Natural killer cell treated with Interleukin-12 subunit alpha and Interleukin-12 subunit beta and Interleukin-15 and Interleukin-18, amount 100 ng/mL, for 72 hours (primary cell): Measurements from ENCODE around the gene CNIH3. TPM values are rescaled to one million over a fixed set of nuclear protein-coding genes. Genes with fewer than 3 reads are reported as not detected.

Source experiments
- ATAC-seq, 2 donors: fragments of 150-1000 bp; cut with Tn5 transposase in 1 of 2; sonication (Bioruptor Pico), chemical (Tn5 transposase) in 1 of 2; 2 replicates each; pipeline ENCODE4 v1.10.0; 2021
- DNase-seq: peaks from one replicate; pipeline ENCODE4 v3.0.0; 2022; ENCODE audit warnings: low spot score
- H3K27ac Mint-ChIP-seq, 2 donors: 1 replicate in 1 of 2; 2 replicates in 1 of 2; pipeline ENCODE4 v1.8.0; 2022; ENCODE audit warnings: mixed read lengths in 2 of 2, mild to moderate bottlenecking in 1 of 2, moderate library complexity in 1 of 2
- H3K27me3 Mint-ChIP-seq, 2 donors: 1 replicate in 1 of 2; 2 replicates in 1 of 2; pipeline ENCODE4 v1.8.0; 2022; ENCODE audit warnings: mixed read lengths in 2 of 2
- H3K36me3 Mint-ChIP-seq: one replicate; pipeline ENCODE4 v1.8.0; 2022; ENCODE audit warnings: mixed read lengths
- H3K4me1 Mint-ChIP-seq, 2 donors: 1 replicate in 1 of 2; 2 replicates in 1 of 2; pipeline ENCODE4 v1.8.0; 2022; ENCODE audit warnings: low read depth in 2 of 2, mixed read lengths in 2 of 2, mild to moderate bottlenecking in 1 of 2
- H3K4me3 Mint-ChIP-seq: one replicate; pipeline ENCODE4 v1.8.0; 2022; ENCODE audit warnings: mixed read lengths
- H3K9me3 Mint-ChIP-seq: 2 replicates; pipeline ENCODE4 v1.8.0; 2022; ENCODE audit warnings: mixed read lengths
- total RNA-seq, 2 donors: library from RNA; stranded (reverse); gene quantifications; one replicate each; pipeline ENCODE4 v1.2.3, GENCODE V29; 2022

The CNIH3 gene
- total RNA-seq, 2 donors from 2014 or later = 1.5 TPM

- no peaks in the 10 kb centered on the region for H3K4me1 Mint-ChIP-seq
- DNase-seq (no peak), ATAC-seq (no peak)
- H3K4me3 Mint-ChIP-seq = no peak overlapping the region
- no peak overlapping the region for H3K27ac Mint-ChIP-seq
- H3K36me3 Mint-ChIP-seq = peaks cover 11% of the 10 kb centered on the region
- peaks cover 9 to 25% of the 10 kb centered on the region in 2 donors for H3K27me3 Mint-ChIP-seq
- H3K9me3 Mint-ChIP-seq = peaks cover 5% of the 10 kb centered on the region
These were observed 145.9 kb downstream of the CNIH3 start for GRCh38 chr1:224762046-224762445.

GRCh38 chr1:224762701-224763100 lies 146.6 kb downstream of the CNIH3 start:
- Mint-ChIP-seq H3K4me1 (no peaks in the 10 kb centered on the region), H3K27ac (no peak overlapping the region), H3K27me3 (peaks cover 10 to 25% of the 10 kb centered on the region in 2 donors), H3K9me3 (peaks cover 5% of the 10 kb centered on the region), H3K36me3 (peaks cover 11% of the 10 kb centered on the region), H3K4me3 (no peak overlapping the region)
- DNase-seq (no peak), ATAC-seq (no peak)

GRCh38 chr1:224763126-224763775 lies 147.1 kb downstream of the CNIH3 start:
- peaks cover 11% of the 10 kb centered on the region for H3K36me3 Mint-ChIP-seq

GRCh38 chr1:224766266-224766665 lies 150.1 kb downstream of the CNIH3 start:
- no peaks in the 10 kb centered on the region for H3K4me1 Mint-ChIP-seq
- no peak overlapping the region for H3K27ac Mint-ChIP-seq
- ATAC-seq (no peak), DNase-seq (no peak)
- no peaks in the 10 kb centered on the region for H3K36me3 Mint-ChIP-seq
- H3K27me3 Mint-ChIP-seq = peaks cover 11 to 28% of the 10 kb centered on the region in 2 donors
- H3K4me3 Mint-ChIP-seq = no peak overlapping the region
- no peaks in the 10 kb centered on the region for H3K9me3 Mint-ChIP-seq

More at GRCh38 chr1:224763126-224763775, 147.1 kb downstream of the CNIH3 start:
- ATAC-seq (no peak), DNase-seq (no peak)
- Mint-ChIP-seq H3K4me1 (no peaks in the 10 kb centered on the region), H3K27me3 (peaks cover 11 to 25% of the 10 kb centered on the region in 2 donors), H3K27ac (no peak overlapping the region), H3K9me3 (peaks cover 5% of the 10 kb centered on the region), H3K4me3 (no peak overlapping the region)

GRCh38 chr1:224767031-224767430 lies 150.9 kb downstream of the CNIH3 start:
- no peak overlapping the region for H3K4me3 Mint-ChIP-seq
- DNase-seq = no peak

GRCh38 chr1:224767676-224768075 lies 151.6 kb downstream of the CNIH3 start:
- no peaks in the 10 kb centered on the region for H3K36me3 Mint-ChIP-seq
- H3K9me3 Mint-ChIP-seq = no peaks in the 10 kb centered on the region
- peaks cover 13 to 35% of the 10 kb centered on the region in 2 donors for H3K27me3 Mint-ChIP-seq
- H3K27ac Mint-ChIP-seq = no peak overlapping the region
- no peak for DNase-seq
- no peak for ATAC-seq
- H3K4me1 Mint-ChIP-seq = no peaks in the 10 kb centered on the region
- H3K4me3 Mint-ChIP-seq = no peak overlapping the region

More at GRCh38 chr1:224767031-224767430, 150.9 kb downstream of the CNIH3 start:
- no peak for ATAC-seq
- H3K9me3 Mint-ChIP-seq = no peaks in the 10 kb centered on the region
- H3K27ac Mint-ChIP-seq = no peak overlapping the region
- H3K27me3 Mint-ChIP-seq = peaks cover 13 to 28% of the 10 kb centered on the region in 2 donors
- no peaks in the 10 kb centered on the region for H3K4me1 Mint-ChIP-seq
- H3K36me3 Mint-ChIP-seq = no peaks in the 10 kb centered on the region

- ATAC-seq = no peak
- DNase-seq = no peak
- Mint-ChIP-seq H3K4me1 (no peaks in the 10 kb centered on the region), H3K36me3 (no peaks in the 10 kb centered on the region), H3K9me3 (no peaks in the 10 kb centered on the region), H3K27ac (no peak overlapping the region), H3K4me3 (no peak overlapping the region), H3K27me3 (peaks cover 16 to 45% of the 10 kb centered on the region in 2 donors)
These were observed 152.9 kb downstream of the CNIH3 start for GRCh38 chr1:224768971-224769370.

GRCh38 chr1:224769452-224770335 lies 153.6 kb downstream of the CNIH3 start:
- DNase-seq (no peak), ATAC-seq (no peak)
- no peaks in the 10 kb centered on the region for H3K9me3 Mint-ChIP-seq
- peaks cover 20 to 52% of the 10 kb centered on the region in 2 donors for H3K27me3 Mint-ChIP-seq
- no peaks in the 10 kb centered on the region for H3K4me1 Mint-ChIP-seq
- no peak overlapping the region for H3K27ac Mint-ChIP-seq
- H3K36me3 Mint-ChIP-seq = no peaks in the 10 kb centered on the region
- H3K4me3 Mint-ChIP-seq = no peak overlapping the region

GRCh38 chr1:224770336-224770693 lies 154.2 kb downstream of the CNIH3 start:
- Mint-ChIP-seq H3K4me3 (no peak overlapping the region), H3K9me3 (no peaks in the 10 kb centered on the region), H3K4me1 (no peaks in the 10 kb centered on the region), H3K36me3 (no peaks in the 10 kb centered on the region), H3K27me3 (peaks cover 20 to 56% of the 10 kb centered on the region in 2 donors), H3K27ac (no peak overlapping the region)
- DNase-seq (no peak), ATAC-seq (no peak)

GRCh38 chr1:224773646-224774045 lies 157.5 kb downstream of the CNIH3 start:
- H3K4me3 Mint-ChIP-seq = no peak overlapping the region
- no peaks in the 10 kb centered on the region for H3K36me3 Mint-ChIP-seq
- no peak for DNase-seq
- no peaks in the 10 kb centered on the region for H3K4me1 Mint-ChIP-seq
- no peak for ATAC-seq
- peaks cover 16 to 41% of the 10 kb centered on the region in 2 donors for H3K27me3 Mint-ChIP-seq
- no peak overlapping the region for H3K27ac Mint-ChIP-seq
- no peaks in the 10 kb centered on the region for H3K9me3 Mint-ChIP-seq

- H3K27ac Mint-ChIP-seq = no peak overlapping the region
These were observed 158.3 kb downstream of the CNIH3 start for GRCh38 chr1:224774378-224774777.

GRCh38 chr1:224777180-224777579 lies 161.1 kb downstream of the CNIH3 start:
- no peak overlapping the region for H3K4me3 Mint-ChIP-seq

More at GRCh38 chr1:224774378-224774777, 158.3 kb downstream of the CNIH3 start:
- Mint-ChIP-seq H3K4me1 (no peaks in the 10 kb centered on the region), H3K36me3 (no peaks in the 10 kb centered on the region), H3K9me3 (no peaks in the 10 kb centered on the region), H3K27me3 (peaks cover 13 to 41% of the 10 kb centered on the region in 2 donors), H3K4me3 (no peak overlapping the region)
- ATAC-seq = no peak
- DNase-seq = no peak

GRCh38 chr1:224779536-224779935 lies 163.4 kb downstream of the CNIH3 start:
- H3K4me3 Mint-ChIP-seq = no peak overlapping the region
- H3K27me3 Mint-ChIP-seq = peaks cover 7 to 26% of the 10 kb centered on the region in 2 donors
- DNase-seq (no peak), ATAC-seq (no peak)
- H3K9me3 Mint-ChIP-seq = no peaks in the 10 kb centered on the region
- no peak overlapping the region for H3K27ac Mint-ChIP-seq
- H3K36me3 Mint-ChIP-seq = no peaks in the 10 kb centered on the region
- H3K4me1 Mint-ChIP-seq = peaks cover 4 to 5% of the 10 kb centered on the region in 2 donors

More at GRCh38 chr1:224777180-224777579, 161.1 kb downstream of the CNIH3 start:
- H3K27me3 Mint-ChIP-seq = peaks cover 11 to 29% of the 10 kb centered on the region in 2 donors
- ATAC-seq (no peak), DNase-seq (no peak)
- H3K4me1 Mint-ChIP-seq = no peaks in the 10 kb centered on the region
- no peak overlapping the region for H3K27ac Mint-ChIP-seq
- H3K9me3 Mint-ChIP-seq = no peaks in the 10 kb centered on the region
- H3K36me3 Mint-ChIP-seq = no peaks in the 10 kb centered on the region

- Mint-ChIP-seq H3K27me3 (peaks cover 7 to 20% of the 10 kb centered on the region in 2 donors), H3K9me3 (no peaks in the 10 kb centered on the region), H3K36me3 (no peaks in the 10 kb centered on the region), H3K27ac (no peak overlapping the region), H3K4me1 (peaks cover 4 to 5% of the 10 kb centered on the region in 2 donors), H3K4me3 (no peak overlapping the region)
- ATAC-seq = no peak
- no peak for DNase-seq
These were observed 164.6 kb downstream of the CNIH3 start for GRCh38 chr1:224780736-224781135.
